Measurements from ENCODE around the gene GSTA3.

- TF ChIP-seq GATA2 (IDR thresholded peaks at IDR 0.05; ENCODE audit: low read depth, low read length) (no peak), GATA3 (IDR thresholded peaks at IDR 0.05; ENCODE audit: low read depth, low read length) (no peak)
Observed at GRCh38 chr6:52881662-52881995, 27.9 kb downstream of the GSTA3 start.

All from SH-SY5Y (cell line).